ENCODE results near the gene POLG. TPM values are rescaled to one million over a fixed set of nuclear protein-coding genes. Genes with fewer than 3 reads are reported as not detected.

Gene POLG
- total RNA-seq, 1 donor from 2014 or later: 73.5 TPM

GRCh38 chr15:89363770-89364169 is 29.1 kb upstream of the POLG start:
- H3K4me3 Mint-ChIP-seq: no peak overlapping the region
- no peak overlapping the region for H3K27ac Mint-ChIP-seq (ENCODE audit: unreplicated experiment)
- DNase-seq (ENCODE audit: low read depth, low spot score): no peak
- no peaks in the 10 kb centered on the region for H3K9me3 Mint-ChIP-seq
- TF ChIP-seq CTCF (conservative IDR thresholded peaks at IDR 0.05): no peak
- H3K36me3 Mint-ChIP-seq (ENCODE audit: low read depth): no peaks in the 10 kb centered on the region
- peaks cover 95% of the 10 kb centered on the region for H3K27me3 Mint-ChIP-seq (ENCODE audit: low read depth)
- H3K4me1 Mint-ChIP-seq: peaks cover 28% of the 10 kb centered on the region

DNA sequence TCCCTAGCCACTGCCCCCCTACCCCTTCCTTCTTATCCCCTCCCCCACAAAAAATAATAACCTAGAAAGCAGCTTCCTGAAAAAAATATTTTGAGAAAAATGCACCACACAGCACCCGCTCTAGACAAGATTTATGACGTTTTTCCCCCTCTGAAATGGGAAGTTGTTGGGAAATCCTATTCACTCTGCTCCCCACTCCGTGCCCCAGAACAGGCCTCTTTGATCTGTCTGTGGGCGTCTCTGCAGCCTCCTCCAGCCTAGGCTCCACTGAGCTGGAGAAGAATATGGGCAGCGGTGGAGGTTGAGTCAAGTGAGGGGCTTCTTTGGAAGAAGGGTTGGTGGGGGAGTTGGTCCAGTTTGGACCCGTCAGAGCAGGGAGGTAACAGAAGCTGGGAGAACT is 28.5 kb upstream of the POLG start:
- Mint-ChIP-seq H3K9me3 (no peaks in the 10 kb centered on the region), H3K36me3 (ENCODE audit: low read depth) (no peaks in the 10 kb centered on the region), H3K4me3 (peak overlapping the region; percentile 19), H3K4me1 (peaks cover 25% of the 10 kb centered on the region), H3K27ac (ENCODE audit: unreplicated experiment) (no peak overlapping the region), H3K27me3 (ENCODE audit: low read depth) (peaks cover 95% of the 10 kb centered on the region)
- no peak for DNase-seq (ENCODE audit: low read depth, low spot score)
- no peak for TF ChIP-seq CTCF (conservative IDR thresholded peaks at IDR 0.05)

- H3K27ac Mint-ChIP-seq (ENCODE audit: unreplicated experiment): no peak overlapping the region
- no peaks in the 10 kb centered on the region for H3K36me3 Mint-ChIP-seq (ENCODE audit: low read depth)
- no peaks in the 10 kb centered on the region for H3K9me3 Mint-ChIP-seq
- no peak for TF ChIP-seq CTCF (conservative IDR thresholded peaks at IDR 0.05)
- DNase-seq (ENCODE audit: low read depth, low spot score): no peak
- H3K4me1 Mint-ChIP-seq: peaks cover 25% of the 10 kb centered on the region
- H3K27me3 Mint-ChIP-seq (ENCODE audit: low read depth): peaks cover 95% of the 10 kb centered on the region
- H3K4me3 Mint-ChIP-seq: no peak overlapping the region
These were observed 27.8 kb upstream of the POLG start for GRCh38 chr15:89362203-89363101.

DNA sequence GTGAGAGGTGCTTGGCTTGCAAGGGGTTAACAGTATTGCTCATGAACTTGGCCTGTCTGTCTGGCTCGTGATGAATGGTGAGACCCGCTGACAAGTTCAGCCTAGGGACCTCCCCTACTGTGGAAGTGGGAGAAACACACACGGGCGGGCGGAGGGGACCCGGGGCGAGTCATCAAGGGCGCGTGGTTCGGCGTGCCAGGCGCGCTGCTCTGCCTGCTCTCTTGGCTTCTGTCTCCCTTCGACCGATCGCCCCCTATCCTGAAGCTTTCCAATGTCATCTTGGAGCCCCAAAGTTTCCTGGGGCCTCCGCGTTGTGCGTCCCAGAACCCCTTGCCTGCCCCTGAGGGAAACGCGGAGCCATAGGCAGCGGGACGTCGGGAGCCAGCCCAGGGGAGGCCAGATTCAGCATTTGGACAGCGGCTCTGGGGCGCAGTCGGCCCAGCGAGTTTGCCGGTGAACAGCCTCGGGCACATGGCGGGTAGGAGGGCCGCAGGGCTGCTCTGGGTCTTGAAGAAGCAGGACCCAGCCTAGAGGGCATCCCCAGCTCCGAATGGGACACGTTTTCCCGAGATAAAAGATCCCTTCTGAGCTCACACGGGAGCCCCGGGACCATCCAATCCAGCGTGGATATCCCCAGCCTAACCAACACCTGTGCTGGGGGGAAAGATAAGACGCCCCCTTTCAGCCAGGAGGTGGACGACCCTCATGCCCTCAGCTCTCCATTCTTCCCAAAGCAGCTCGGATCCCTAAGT is 27.0 kb upstream of the POLG start:
- no peaks in the 10 kb centered on the region for H3K9me3 Mint-ChIP-seq
- H3K27ac Mint-ChIP-seq (ENCODE audit: unreplicated experiment): no peak overlapping the region
- TF ChIP-seq CTCF (conservative IDR thresholded peaks at IDR 0.05): no peak
- DNase-seq (ENCODE audit: low read depth, low spot score): peak; percentile 80
- no peaks in the 10 kb centered on the region for H3K36me3 Mint-ChIP-seq (ENCODE audit: low read depth)
- H3K4me1 Mint-ChIP-seq: peaks cover 21% of the 10 kb centered on the region
- peaks cover 95% of the 10 kb centered on the region for H3K27me3 Mint-ChIP-seq (ENCODE audit: low read depth)
- peak overlapping the region; percentile 76 for H3K4me3 Mint-ChIP-seq

- peak overlapping the region; percentile 81 for H3K27ac Mint-ChIP-seq (ENCODE audit: unreplicated experiment)
- peaks cover 21% of the 10 kb centered on the region for H3K4me1 Mint-ChIP-seq
- H3K4me3 Mint-ChIP-seq: peak overlapping the region; percentile 32
- no peak for TF ChIP-seq CTCF (conservative IDR thresholded peaks at IDR 0.05)
- no peaks in the 10 kb centered on the region for H3K36me3 Mint-ChIP-seq (ENCODE audit: low read depth)
- H3K9me3 Mint-ChIP-seq: no peaks in the 10 kb centered on the region
- H3K27me3 Mint-ChIP-seq (ENCODE audit: low read depth): peaks cover 95% of the 10 kb centered on the region
- no peak for DNase-seq (ENCODE audit: low read depth, low spot score)
These were observed 25.8 kb upstream of the POLG start for GRCh38 chr15:89360294-89360971.

Data from neural crest cell (in vitro differentiated cells).